HEK293 (cell line): ENCODE data around the gene TUBGCP6.
"Not testable (repeated sequence)": the region's sequence is repeated elsewhere in the genome, so short reads cannot be mapped to it uniquely, and the experiment has no call there.

Experiments
- CTCF ChIA-PET: fragments of 350-600 bp; formaldehyde crosslinking; extraction: SDS; loops from one replicate; lab custom pipeline; 2021; ENCODE audit warnings: antibody characterized with exemption; lab: Yijun Ruan, JAX
- POLR2A ChIA-PET: fragments of 300-600 bp; formaldehyde crosslinking; extraction: SDS; loops from one replicate; lab custom pipeline; 2020; ENCODE audit warnings: antibody characterized with exemption, inconsistent platforms; lab: Yijun Ruan, JAX
- H3K27ac ChIP-seq: fragments of 200-500 bp; sonication (Bioruptor generic); 2 replicates; pipeline ENCODE4 v1.5.1; 2014; ENCODE audit warnings: low read depth, low read length, control low read depth, inconsistent platforms; ENCODE audit errors: extremely low read depth
- H3K36me3 ChIP-seq, 2 experiments: fragments of 200-500 bp in 1 of 2; sonication (Bioruptor generic) in 1 of 2; 1 replicate in 1 of 2; 2 replicates in 1 of 2; pipeline ENCODE4 v1.5.1; 2014 to 2017; ENCODE audit warnings: inconsistent platforms in 2 of 2, low read length in 2 of 2; ENCODE audit not compliant: control insufficient read depth in 2 of 2, insufficient read depth in 1 of 2
- H3K4me1 ChIP-seq: fragments of 200-500 bp; sonication (Bioruptor generic); 2 replicates; pipeline ENCODE4 v1.5.1; 2014; ENCODE audit warnings: mild to moderate bottlenecking, low read length, inconsistent platforms; ENCODE audit not compliant: control insufficient read depth, insufficient read depth
- H3K4me3 ChIP-seq: 2 replicates; pipeline ENCODE4 v1.5.1; 2011; ENCODE audit warnings: low read depth, mild to moderate bottlenecking, control low read depth, low read length, moderate library complexity
- H3K9me3 ChIP-seq: fragments of 200-500 bp; sonication (Bioruptor generic); 2 replicates; pipeline ENCODE4 v1.5.1; 2014; ENCODE audit warnings: low read depth, low read length, inconsistent platforms; ENCODE audit not compliant: control insufficient read depth, insufficient read depth
- REPIN1 ChIP-seq: fragments of 450-650 bp; formaldehyde crosslinking; IDR thresholded peaks from 2 replicates; pipeline ENCODE4 v1.5.1; 2017; ENCODE audit warnings: missing biosample characterization, missing genetic modification characterization, low read depth
- REST ChIP-seq: fragments of 450-650 bp; formaldehyde crosslinking; IDR thresholded peaks from 2 replicates; pipeline ENCODE4 v1.5.1; 2016; ENCODE audit warnings: missing biosample characterization, missing genetic modification characterization
- SETDB1 ChIP-seq: IDR thresholded peaks from one replicate; pipeline ENCODE4 v1.6.1; 2017; ENCODE audit warnings: mild to moderate bottlenecking, low read length, moderate library complexity, mixed read lengths; ENCODE audit not compliant: insufficient read length
- ZBTB49 ChIP-seq: fragments of 450-650 bp; formaldehyde crosslinking; IDR thresholded peaks from 2 replicates; pipeline ENCODE4 v1.5.1; 2016; ENCODE audit warnings: missing biosample characterization, missing genetic modification characterization, low read depth
- ZIC2 ChIP-seq: fragments of 450-650 bp; formaldehyde crosslinking; IDR thresholded peaks from 2 replicates; pipeline ENCODE4 v1.5.1; 2016; ENCODE audit warnings: missing biosample characterization, missing genetic modification characterization
- ZNF2 ChIP-seq: fragments of 450-650 bp; formaldehyde crosslinking; IDR thresholded peaks from 2 replicates; pipeline ENCODE4 v1.5.1; 2016; ENCODE audit warnings: missing biosample characterization, missing genetic modification characterization
- ZNF202 ChIP-seq: fragments of 450-650 bp; formaldehyde crosslinking; IDR thresholded peaks from 2 replicates; pipeline ENCODE4 v1.5.1; 2016; ENCODE audit warnings: missing biosample characterization, missing genetic modification characterization, borderline replicate concordance
- ZNF623 ChIP-seq: fragments of 450-650 bp; formaldehyde crosslinking; IDR thresholded peaks from 2 replicates; pipeline ENCODE4 v1.5.1; 2016; ENCODE audit warnings: missing biosample characterization, missing genetic modification characterization

The TUBGCP6 gene

GRCh38 chr22:50205781-50206569, 38.8 kb downstream of the TUBGCP6 start:
- Histone ChIP-seq H3K36me3 (peaks cover 20 to 73% of the 10 kb centered on the region in 2 experiments), H3K4me3 (no peak overlapping the region), H3K9me3 (no peaks in the 10 kb centered on the region), H3K27ac (no peak overlapping the region), H3K4me1 (no peaks in the 10 kb centered on the region)
- CTCF ChIA-PET: interaction anchor here (0.7 to 2.8 kb wide), 8 partner anchors 16 to 254 kb away, joined by 3 to 13 read pairs (median 3); no protein-coding TSS in a partner anchor
- TF ChIP-seq REPIN1 (tag by site-specific recombination) (no peak), ZNF623 (tag by site-specific recombination) (peak; percentile 35; the same call in 1 of the 2 replicates), ZBTB49 (tag by site-specific recombination) (no peak), ZNF2 (tag by site-specific recombination) (no peak), ZNF202 (tag by site-specific recombination) (no peak)
- POLR2A ChIA-PET: interaction anchor here (0.7 to 1.0 kb wide), 2 partner anchors 13 to 57 kb away, joined by 3 to 4 read pairs; no protein-coding TSS in a partner anchor

- ChIA-PET CTCF (interaction anchor here (1.1 to 2.8 kb wide), 2 partner anchors 56 to 63 kb away, joined by 3 to 13 read pairs; no protein-coding TSS in a partner anchor), POLR2A (interaction anchor here (0.6 to 0.7 kb wide), 2 partner anchors 14 to 343 kb away, joined by 3 read pairs; no protein-coding TSS in a partner anchor)
- not testable (repeated sequence) for H3K27ac ChIP-seq, H3K4me1 ChIP-seq, H3K4me3 ChIP-seq, H3K9me3 ChIP-seq
- H3K36me3 ChIP-seq: peaks cover 20 to 63% of the 10 kb centered on the region in 2 experiments
Measured at GRCh38 chr22:50204998-50205397, 39.8 kb downstream of the TUBGCP6 start.

- POLR2A ChIA-PET: interaction anchor here (0.6 to 0.7 kb wide), 2 partner anchors 168 to 343 kb away, joined by 3 read pairs; no protein-coding TSS in a partner anchor
- Histone ChIP-seq H3K9me3 (no peaks in the 10 kb centered on the region), H3K4me3 (no peak overlapping the region), H3K36me3 (peaks cover 20 to 62% of the 10 kb centered on the region in 2 experiments)
- TF ChIP-seq REST: no peak
- peak; percentile 29 for TF ChIP-seq SETDB1
- TF ChIP-seq, all 188 proteins: peak for 1
- CTCF ChIA-PET: interaction anchor here (0.7 to 2.8 kb wide), 4 partner anchors 18 to 63 kb away, joined by 3 to 13 read pairs (median 5); no protein-coding TSS in a partner anchor
- H3K27ac ChIP-seq: no peak overlapping the region
- H3K4me1 ChIP-seq: peaks cover 5% of the 10 kb centered on the region; the same call in 1 of the 2 replicates
Measured at GRCh38 chr22:50204571-50204970, 40.3 kb downstream of the TUBGCP6 start.

- CTCF ChIA-PET: interaction anchor here (1.3 to 1.5 kb wide), 2 partner anchors 54 to 273 kb away, joined by 6 to 8 read pairs; no protein-coding TSS in a partner anchor
- no peaks in the 10 kb centered on the region for H3K9me3 ChIP-seq
- POLR2A ChIA-PET: no interaction called here
- H3K4me1 ChIP-seq: peaks cover 5% of the 10 kb centered on the region; the same call in 1 of the 2 replicates
- H3K36me3 ChIP-seq: peaks cover 20 to 64% of the 10 kb centered on the region in 2 experiments
- TF ChIP-seq ZIC2 (tag by site-specific recombination) (no peak), SETDB1 (peak; percentile 45)
- no peak overlapping the region for H3K4me3 ChIP-seq
- no peak overlapping the region for H3K27ac ChIP-seq
Measured at GRCh38 chr22:50203288-50203687, 41.5 kb downstream of the TUBGCP6 start.
